ENCODE measurements around the gene TSPAN2. TPM values are rescaled to one million over a fixed set of nuclear protein-coding genes. Genes with fewer than 3 reads are reported as not detected.
A peak's percentile ranks its signal among the peaks of the same experiment; 100 is the strongest.

TSPAN2 gene
- total and polyA plus RNA-seq, 8 donors, result 1.6 to 10.2 (median 2.6) TPM

DNA sequence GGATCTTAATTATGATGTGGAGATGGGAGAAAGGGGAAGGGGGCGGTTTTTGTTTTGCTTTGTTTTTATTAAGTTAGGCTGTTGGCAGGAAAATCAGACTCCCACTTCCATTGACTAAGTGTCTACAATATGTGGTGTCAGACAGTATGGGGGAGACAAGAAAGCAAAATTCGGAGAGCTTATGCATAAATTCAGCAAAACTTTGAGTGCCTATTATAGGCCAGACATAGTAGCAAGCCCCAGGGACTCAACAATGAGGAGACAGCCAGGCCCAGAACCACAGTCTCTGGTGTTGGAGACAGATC, 835 bp upstream of the TSPAN2 start:
- no peaks in the 10 kb centered on the region for H3K9me3 ChIP-seq
- intact Hi-C loops (cut with DNase I), result no loop called here
- no peaks in the 10 kb centered on the region for H3K4me1 ChIP-seq
- FAIRE-seq (no peak), ATAC-seq (peak in 3 of 4 donors; percentile 2 to 23 (median 12)), DNase-seq (no peak)
- TF ChIP-seq, protein P1, sequence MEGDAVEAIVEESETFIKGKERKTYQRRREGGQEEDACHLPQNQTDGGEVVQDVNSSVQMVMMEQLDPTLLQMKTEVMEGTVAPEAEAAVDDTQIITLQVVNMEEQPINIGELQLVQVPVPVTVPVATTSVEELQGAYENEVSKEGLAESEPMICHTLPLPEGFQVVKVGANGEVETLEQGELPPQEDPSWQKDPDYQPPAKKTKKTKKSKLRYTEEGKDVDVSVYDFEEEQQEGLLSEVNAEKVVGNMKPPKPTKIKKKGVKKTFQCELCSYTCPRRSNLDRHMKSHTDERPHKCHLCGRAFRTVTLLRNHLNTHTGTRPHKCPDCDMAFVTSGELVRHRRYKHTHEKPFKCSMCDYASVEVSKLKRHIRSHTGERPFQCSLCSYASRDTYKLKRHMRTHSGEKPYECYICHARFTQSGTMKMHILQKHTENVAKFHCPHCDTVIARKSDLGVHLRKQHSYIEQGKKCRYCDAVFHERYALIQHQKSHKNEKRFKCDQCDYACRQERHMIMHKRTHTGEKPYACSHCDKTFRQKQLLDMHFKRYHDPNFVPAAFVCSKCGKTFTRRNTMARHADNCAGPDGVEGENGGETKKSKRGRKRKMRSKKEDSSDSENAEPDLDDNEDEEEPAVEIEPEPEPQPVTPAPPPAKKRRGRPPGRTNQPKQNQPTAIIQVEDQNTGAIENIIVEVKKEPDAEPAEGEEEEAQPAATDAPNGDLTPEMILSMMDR (IDR thresholded peaks at IDR 0.05), result no peak
- WGBS, 2 donors, result 55 to 59% methylated on average over 2 of the region's 2 CpGs
- H3K36me3 ChIP-seq, result no peaks in the 10 kb centered on the region
- H3K4me3 ChIP-seq, result peak overlapping the region in 3 of 4 donors; percentile 24 to 71 (median 50)
- H3K27ac ChIP-seq, result peak overlapping the region in 2 of 4 donors; percentile 3 to 24
- no peaks in the 10 kb centered on the region for H3K27me3 ChIP-seq

DNA sequence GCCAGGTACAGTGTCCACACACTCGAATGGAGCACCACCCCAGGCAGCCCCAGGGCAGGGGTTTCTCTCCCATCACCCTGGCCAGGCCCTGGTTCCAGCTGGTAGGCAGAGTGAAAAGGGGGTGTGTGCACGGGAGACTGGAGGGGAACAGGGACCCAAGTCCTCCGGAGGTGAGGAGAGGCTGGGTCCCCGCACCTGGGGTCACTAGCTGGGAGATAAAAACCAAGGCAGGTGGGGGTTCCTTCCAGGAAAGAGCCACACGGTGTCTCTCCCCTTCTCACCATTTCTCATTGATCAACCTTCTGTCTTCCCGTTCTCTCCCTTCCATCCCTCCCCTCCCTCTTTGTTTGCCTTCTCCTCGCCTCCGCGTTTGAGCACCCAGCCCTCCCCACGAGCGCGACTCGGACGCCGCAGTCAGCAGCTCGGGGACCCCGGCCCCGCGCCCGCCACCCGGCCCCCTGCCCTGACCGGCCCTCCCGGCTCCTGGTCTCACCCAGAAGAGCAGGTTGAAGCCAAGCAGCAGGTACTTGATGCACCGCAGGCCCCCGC, 358 bp downstream of the TSPAN2 start:
- WGBS, 2 donors, result 2 to 4% methylated on average over 25 of the region's 25 CpGs
- Histone ChIP-seq H3K4me1 (no peaks in the 10 kb centered on the region), H3K4me3 (peak overlapping the region; percentile 24 to 71 (median 51)), H3K9me3 (no peaks in the 10 kb centered on the region), H3K27ac (no peak overlapping the region), H3K27me3 (no peaks in the 10 kb centered on the region), H3K36me3 (no peaks in the 10 kb centered on the region)
- TF ChIP-seq, protein P1 (IDR thresholded peaks at IDR 0.05), result no peak
- DNase-seq (no peak), FAIRE-seq (no peak), ATAC-seq (peak in 3 of 4 donors; percentile 16 to 34 (median 28))
- intact Hi-C loops (cut with DNase I), result no loop called here

DNA sequence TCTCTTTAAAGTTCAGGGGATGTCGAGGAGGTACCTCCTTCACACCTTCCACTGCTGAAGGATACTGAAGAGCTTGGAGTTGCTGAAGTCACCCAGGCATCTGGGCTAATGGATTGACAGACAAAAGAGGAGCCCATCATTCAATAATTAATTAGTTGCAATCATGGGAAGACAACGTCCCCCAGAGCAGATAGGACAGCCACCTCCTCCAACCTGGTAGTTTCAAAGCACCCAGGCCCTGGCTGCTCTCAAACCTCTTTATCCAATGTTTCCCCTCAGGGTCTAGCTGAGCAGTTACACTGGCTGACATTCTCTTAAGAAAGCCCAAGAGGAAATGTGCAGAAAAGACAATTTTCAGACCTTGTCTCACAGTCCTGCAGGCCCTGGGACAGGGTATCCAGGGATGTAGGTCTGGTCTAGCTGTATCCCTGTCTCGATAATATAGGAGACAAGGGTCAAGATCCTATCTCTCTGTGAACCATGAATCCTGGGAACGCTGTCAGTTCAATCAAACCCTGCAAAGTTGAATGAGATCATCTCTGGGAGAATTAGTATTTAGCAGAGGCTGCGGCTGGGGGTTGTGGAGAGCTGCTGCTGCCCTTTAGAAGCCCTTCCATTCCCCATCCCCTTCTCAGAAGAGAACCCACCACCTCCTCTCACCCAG, 1.1 kb downstream of the TSPAN2 start:
- intact Hi-C loops (cut with DNase I), result no loop called here
- Histone ChIP-seq H3K27me3 (no peaks in the 10 kb centered on the region), H3K9me3 (no peaks in the 10 kb centered on the region), H3K4me3 (peak overlapping the region in 2 of 4 donors; percentile 50 to 71), H3K27ac (no peak overlapping the region), H3K4me1 (no peaks in the 10 kb centered on the region), H3K36me3 (no peaks in the 10 kb centered on the region)
- TF ChIP-seq, protein P1 (IDR thresholded peaks at IDR 0.05), result no peak
- FAIRE-seq (no peak), ATAC-seq (no peak), DNase-seq (no peak)
- WGBS, 2 donors, result 65 to 71% methylated on average over 5 of the region's 5 CpGs

GRCh38 chr1:115086176-115086830, 3.0 kb downstream of the TSPAN2 start:
- Histone ChIP-seq H3K4me1 (no peaks in the 10 kb centered on the region), H3K27me3 (no peaks in the 10 kb centered on the region), H3K27ac (peak overlapping the region in 1 of 4 donors; percentile 63), H3K4me3 (no peak overlapping the region), H3K9me3 (no peaks in the 10 kb centered on the region), H3K36me3 (no peaks in the 10 kb centered on the region)
- FAIRE-seq, result no peak
- TF ChIP-seq, protein P1 (IDR thresholded peaks at IDR 0.05), result no peak
- intact Hi-C loops (cut with DNase I), result no loop called here
- ATAC-seq, result no peak
- WGBS, 2 donors, result 66 to 77% methylated on average over 9 of the region's 9 CpGs
- DNase-seq, result no peak
